HG02610 (cell line): Measurements from ENCODE around the gene C16orf54.
"Not testable (repeated sequence)": the region's sequence is repeated elsewhere in the genome, so short reads cannot be mapped to it uniquely, and the experiment has no call there.

Experiments used
- ATAC-seq: cut with Tn5 transposase; IDR thresholded peaks from one replicate; pipeline ENCODE4 v1.9.1; 2021; ENCODE audit warnings: mild to moderate bottlenecking, moderate library complexity; ENCODE audit not compliant: unreplicated experiment

The C16orf54 gene

DNA sequence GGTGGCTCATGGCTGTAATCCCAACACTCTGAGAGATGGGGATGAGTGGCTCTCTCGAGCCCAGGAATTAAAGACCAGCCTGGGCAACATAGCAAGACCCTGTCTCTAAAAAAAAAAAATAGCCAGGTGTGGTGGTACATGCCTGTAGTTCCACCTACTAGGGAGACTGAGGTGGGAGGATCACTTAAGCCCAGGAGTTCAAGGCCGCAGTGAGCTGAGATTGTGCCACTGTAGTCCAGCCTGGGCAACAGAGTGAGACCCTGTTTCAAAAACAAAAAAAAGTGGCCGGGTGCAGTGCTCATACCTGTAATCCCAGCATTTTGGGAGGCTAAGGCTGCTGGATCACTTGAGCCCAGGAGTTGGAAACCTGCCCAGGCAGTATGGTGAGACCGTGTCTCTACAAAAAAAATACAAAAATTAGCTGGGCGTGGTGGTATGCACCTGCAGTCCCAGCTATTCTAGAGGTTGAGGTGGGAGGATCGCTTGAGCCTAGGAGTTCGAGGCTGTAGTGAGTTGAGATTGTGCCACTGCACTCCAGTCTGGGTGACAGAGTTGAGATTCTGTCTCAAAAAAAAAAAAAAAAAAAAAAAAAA is 3.0 kb downstream of the C16orf54 start:
- ATAC-seq, result no peak

DNA sequence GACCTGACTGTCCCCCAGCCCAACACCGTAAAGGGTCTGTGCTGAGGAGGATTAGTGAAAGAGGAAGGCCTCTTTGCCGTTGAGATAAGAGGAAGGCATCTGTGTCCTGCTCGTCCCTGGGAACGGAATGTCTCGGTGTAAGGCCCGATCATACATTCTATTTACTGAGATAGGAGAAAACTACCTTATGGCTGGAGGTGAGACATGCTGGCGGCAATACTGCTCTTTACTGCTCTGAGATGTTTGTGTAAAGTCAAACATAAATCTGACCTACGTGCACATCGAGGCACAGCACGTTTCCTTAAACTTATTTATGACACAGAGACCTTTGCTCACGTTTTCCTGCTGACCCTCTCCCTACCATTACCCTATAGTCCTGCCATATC is 5.2 kb downstream of the C16orf54 start:
- not testable (repeated sequence) for ATAC-seq

DNA sequence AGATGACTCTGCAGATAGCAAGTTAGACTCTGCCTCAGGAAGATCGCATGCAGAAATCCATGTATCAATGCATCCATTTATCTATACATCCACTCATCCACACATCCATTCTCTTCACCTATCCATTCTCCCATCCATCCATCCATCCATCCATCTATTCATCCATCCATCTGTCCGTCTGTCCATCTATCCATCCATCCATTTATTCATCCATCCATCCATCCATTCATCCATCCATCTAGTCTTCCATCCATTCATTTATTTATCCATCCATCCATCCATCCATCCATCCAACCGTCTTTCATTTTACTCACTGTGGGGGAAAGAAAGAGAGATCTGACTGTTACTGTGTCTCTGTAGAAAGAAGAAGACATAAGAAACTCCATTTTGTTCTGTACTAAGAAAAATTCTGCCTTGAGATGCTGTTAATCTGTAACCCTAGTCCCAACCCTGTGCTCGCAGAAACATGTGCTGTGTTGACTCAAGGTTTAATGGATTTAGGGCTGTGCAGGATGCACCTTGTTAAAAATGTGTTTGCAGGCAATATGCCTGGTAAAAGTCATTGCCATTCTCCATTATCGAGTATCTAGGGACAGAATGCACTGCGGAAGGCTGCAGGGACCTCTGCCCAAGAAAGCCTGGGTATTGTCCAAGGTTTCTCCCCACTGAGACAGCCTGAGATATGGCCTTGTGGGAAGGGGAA is 5.7 kb downstream of the C16orf54 start:
- ATAC-seq, result not testable (repeated sequence)

DNA sequence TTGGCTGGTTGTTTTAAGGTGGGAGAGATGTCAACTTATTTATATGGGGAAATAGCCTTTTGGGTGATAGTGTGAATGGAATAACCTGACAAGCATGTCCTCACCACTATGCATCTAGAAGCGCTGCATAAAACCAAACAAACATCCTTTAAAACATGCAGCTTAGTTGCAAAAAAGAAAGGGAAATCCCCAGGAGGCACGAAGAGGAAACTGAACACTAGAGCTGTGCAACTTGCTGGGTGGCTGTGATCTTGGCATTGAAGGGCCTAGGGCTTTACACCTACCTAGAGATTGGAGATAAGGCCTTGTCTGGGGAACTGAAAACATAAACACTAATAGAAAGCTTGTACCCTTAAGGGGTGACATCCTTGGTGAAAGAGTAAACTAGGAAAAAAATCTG is 7.3 kb downstream of the C16orf54 start:
- ATAC-seq, result no peak

DNA sequence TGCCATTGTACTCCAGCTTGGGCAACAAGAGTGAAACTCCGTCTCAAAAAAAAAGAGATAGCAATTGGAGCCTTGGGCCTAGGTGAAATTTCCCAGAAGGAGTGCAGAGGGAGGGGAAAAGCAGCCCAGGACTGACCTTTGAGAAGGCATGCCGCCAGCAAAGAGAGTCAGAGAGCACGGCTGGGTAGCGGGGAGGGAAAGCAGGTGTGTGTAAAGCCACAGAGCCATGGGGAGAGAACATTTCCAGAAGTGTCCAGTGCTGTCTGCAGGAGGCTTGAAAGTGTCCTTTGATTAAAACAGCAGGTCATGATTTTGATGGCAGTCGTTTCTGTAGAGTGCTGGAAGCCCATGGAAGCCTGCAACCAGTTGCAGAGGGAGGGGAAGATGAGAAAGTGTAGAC is 8.1 kb downstream of the C16orf54 start:
- no peak for ATAC-seq

DNA sequence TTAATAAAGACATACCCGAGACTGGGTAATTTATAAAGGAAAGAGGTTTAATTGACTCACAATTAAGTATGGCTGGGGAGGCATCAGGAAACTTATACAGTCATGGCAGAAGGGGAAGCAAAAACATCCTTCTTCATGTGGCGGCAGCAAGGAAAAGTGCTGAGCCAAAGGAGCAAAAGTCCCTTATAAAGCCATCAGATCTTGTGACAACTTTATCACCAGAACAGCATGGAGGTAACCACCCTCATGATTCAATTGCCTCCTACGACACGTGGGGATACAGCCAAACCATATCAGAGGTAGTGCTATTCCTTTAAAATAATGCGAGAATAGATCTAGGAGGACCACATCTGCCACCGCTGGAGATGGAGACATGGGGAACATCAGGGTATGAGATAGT is 9.0 kb downstream of the C16orf54 start:
- no peak for ATAC-seq

DNA sequence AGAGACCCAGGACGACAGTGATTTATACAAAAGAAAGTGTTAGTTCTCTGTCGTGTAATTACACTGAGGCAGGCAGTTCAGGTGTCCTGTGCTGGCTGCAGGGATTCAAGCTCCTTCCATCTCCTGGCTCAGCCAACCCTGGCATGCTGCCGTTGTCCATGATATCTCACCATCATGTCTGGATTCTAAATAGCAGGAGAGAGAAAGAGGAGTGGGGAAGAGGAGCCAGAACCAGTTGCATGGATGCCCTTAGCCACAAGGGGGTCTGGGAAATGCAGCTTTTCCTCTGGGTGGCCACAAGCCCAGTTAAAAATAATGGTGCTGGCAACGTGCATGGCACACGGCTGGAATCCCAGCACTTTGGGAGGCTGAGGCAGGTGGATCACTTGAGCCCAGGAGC is 9.7 kb downstream of the C16orf54 start:
- no peak for ATAC-seq

DNA sequence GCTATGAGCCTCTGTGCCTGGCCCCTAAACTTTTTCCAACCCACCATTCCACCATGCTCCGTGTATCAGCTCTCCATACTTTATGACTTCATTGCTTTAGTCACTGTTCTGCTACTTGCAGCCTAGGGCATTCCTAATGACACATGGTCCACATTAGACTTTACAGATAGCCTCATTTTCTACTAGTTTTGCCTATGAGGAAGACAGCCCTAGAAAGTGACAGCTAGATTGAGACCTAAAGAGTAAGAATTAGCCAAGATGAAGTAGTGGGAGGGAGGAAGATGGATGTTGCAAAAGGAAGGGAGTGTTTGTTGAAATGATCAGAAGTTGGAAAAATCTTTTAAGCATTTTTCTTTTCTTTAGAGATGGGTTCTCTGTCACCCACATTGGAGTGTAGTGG is 11.0 kb downstream of the C16orf54 start:
- ATAC-seq, result no peak

DNA sequence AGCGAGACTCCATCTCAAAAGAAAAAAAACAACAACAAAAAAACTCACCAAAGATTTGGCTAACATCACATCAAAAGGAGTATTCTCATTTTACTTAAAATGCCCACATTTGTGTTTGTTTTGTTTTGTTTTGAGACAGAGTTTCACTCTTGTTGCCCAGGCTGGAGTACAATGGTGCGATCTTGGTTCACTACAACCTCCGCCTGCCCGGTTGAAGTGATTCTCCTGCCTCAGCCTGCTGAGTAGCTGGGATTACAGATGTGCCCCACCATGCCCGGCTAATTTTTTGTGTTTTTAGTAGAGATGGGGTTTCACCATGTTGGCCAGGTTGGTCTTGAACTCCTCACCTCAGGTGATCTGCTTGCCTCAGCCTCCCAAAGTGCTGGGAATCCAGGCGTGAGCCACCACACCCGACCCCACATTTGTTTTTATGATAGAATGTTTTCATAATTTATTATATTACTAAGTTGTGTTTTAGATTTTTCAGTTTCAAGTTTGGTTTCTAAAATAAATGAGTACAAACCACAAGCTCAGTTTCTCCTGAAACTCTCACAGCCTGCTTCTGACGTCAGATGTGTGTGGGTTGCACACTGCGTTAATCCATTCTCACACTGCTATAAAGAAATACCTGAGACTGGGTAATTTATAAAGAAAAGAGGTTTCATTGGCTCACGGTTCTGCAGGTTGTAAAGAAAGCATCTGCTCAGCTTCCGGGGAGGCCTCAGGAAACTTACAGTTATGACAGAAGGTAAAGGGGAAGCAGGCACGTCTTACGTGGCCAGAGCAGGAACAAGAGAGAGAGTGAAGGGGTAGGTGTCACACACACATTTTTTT is 13.8 kb downstream of the C16orf54 start:
- ATAC-seq, result peak; percentile 54

DNA sequence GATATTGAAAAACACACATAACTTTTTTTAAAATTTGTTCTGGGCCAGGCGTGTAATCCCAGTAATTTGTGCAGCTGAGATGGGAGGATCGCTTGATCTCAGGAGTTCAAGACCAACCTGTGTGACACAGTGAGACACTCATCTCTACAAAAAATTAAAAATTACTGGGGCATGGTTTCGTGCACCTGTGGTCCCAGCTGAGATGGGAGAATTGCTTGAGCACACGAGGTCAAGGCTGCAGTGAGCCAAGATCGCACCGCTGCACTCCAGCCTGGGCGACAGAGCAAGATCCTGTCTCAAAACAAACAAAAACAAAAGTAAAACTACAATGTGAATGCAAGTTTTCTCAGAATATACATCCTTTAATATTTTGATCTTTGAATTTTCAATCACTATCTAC is 15.1 kb downstream of the C16orf54 start:
- ATAC-seq, result no peak

DNA sequence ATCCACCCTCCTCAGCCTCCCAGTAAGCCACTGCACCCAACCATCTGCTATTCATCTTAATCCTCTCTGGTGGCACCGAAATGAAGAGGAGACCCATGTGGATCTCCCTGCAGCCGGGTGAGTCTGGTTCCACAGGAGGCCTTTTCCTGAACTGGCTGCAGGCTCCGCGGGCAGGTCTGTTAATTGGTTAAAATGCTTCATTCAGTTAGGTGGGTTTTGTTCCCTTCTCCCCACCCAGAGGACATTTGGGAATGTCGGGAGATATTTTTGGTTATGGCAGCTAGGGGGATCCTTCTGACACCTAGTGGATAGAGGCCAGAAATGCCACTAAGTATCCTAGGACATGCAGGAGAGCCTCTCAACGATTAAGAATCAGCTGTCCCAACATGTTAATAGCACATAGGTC is 16.7 kb downstream of the C16orf54 start:
- ATAC-seq, result no peak

DNA sequence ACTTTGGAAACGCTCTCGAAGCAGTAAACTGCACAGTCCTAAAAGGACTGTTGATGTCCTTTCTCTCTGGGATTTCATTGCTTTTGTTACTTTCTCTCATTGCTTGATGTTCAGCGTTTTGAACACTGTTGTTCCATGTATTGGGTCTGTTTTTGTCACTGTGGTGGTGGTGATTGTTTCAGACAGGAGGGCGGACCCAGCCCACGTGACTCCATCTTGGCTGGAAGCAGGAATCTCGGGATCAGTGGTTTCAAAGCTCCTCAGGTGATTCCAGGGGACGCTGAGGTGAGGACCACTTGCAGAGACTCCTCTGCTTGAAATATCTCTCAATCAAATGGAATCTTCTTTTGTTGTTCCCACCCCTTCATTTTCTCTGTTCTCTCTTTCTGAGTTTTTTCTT is 18.3 kb downstream of the C16orf54 start:
- ATAC-seq, result no peak

DNA sequence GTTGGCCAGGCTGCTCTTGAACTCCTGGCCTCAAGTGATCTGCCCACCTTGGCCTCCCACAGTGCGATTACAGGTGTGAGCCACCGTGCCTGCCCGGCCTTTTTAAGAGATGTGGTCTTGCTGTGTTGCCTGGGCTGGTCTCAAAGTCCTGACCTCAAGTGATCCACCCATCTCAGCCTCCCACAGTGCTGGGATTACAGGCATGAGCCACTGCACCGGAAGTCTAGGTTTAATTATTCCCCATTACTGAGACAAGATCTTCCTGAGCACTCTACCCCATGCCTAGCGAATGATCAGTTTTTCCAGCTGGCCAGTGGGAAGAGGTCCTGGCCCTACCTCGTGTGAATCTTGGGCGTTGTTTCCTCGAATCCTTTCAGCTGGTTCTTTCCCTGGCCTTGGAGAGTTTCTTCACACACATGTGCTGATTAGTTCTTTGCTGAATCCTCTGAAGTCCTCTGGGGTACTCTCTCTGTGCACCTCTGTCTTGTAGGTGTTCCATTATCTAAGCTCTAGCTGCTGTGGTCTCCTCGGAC is 18.9 kb downstream of the C16orf54 start:
- no peak for ATAC-seq

DNA sequence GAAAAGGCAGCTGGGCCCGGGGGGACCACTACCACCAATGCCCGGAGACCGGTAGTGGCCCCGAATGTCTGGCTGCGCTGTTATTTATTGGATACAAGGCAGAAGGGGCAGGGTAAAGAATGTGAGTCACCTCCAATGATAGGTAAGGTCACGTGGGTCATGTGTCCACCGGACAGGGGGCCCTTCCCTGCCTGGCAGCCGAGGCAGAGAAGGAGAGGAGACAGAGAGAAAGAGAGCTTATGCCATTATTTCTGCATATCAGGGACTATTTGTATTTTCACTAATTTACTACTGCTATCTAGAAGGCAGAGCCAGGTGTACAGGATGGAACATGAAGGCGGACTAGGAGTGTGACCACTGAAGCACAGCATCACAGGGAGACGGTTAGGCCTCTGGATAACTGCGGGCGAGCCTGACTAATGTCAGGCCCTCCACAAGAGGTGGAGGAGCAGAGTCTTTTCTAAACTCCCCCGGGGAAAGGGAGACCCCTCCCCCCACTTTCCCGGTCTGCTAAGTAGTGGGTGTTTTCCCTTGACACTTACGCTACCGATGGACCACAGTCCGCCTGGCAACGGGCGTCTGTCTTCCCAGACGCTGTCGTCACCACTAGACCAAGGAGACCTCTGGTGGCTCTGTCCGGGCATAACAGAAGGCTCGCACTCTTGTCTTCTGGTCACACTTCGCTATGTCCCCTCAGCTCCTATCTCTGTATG is 24.5 kb downstream of the C16orf54 start:
- not testable (repeated sequence) for ATAC-seq

DNA sequence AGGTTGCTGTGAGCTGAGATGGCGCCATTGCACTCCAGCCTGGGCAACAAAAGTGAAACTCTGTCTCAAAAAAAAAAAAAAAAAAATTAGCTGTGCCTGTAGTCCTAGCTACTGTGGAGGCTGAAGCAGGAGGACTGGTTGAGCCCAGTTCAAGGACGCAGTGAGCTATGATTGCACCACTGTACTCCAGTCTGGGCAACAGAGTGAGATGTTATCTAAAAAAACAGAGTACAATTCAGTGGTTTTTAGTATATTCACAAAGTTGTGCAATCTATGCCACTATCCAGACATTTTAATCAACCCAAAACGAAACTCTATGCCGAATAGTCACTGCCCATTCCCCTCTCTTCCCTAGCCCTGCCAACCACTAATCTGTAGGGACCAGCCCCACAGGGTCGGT is 25.1 kb downstream of the C16orf54 start:
- ATAC-seq, result no peak

DNA sequence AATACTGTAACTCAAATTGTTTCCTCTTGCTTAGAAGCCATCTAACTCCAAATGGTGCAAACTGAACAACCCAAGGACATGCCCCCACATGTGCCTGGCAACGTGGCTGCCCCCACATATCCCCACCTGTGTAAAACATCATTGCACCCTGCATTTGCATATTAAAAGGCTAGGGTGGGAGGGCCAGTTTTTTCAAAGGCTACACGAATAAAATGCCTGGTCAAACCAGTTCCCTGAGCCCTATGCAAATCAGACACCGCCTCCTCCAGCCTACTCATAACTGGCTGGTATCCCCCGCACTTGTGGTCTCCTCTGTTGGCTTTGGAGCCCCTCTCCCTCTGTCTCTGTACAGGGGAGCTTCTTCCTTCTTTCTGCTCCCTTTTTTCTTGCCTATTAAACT is 26.7 kb downstream of the C16orf54 start:
- ATAC-seq, result no peak

DNA sequence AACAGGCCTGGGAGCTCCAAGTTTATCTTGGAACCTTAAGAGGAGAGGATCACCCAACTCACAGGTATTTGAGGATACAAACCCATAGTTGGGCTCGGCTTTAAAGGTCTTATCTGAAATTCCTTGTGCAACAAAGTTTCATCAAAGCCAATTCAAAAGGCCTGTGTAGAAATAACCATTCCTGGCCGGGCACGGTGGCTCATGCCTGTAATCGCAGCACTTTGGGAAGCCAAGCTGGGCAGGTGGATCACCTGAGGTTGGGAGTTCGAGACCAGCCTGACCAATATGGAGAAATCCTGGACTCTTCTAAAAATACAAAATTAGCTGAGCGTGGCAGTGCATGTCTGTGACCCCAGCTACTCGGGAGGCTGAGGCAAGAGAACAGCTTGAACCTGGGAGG is 28.7 kb downstream of the C16orf54 start:
- ATAC-seq, result no peak

DNA sequence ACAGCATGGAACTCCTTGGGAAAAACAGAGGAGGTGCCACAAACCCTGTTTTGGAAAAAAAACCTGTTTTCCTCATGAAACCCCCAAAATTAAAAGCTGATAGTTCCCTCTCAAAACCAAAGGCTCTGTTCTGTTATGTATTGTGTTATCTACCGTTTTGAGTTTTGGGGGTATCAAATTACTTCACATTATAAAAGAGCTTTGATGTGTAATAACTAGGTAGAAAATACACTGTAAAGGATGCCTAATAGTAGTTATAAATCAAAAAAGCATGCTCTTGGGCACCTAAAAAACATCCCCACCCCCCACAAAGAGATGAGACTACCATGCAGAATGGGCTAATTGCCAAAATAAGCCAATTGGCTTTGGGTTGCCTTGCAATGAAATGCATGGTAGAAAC is 30.8 kb downstream of the C16orf54 start:
- no peak for ATAC-seq

DNA sequence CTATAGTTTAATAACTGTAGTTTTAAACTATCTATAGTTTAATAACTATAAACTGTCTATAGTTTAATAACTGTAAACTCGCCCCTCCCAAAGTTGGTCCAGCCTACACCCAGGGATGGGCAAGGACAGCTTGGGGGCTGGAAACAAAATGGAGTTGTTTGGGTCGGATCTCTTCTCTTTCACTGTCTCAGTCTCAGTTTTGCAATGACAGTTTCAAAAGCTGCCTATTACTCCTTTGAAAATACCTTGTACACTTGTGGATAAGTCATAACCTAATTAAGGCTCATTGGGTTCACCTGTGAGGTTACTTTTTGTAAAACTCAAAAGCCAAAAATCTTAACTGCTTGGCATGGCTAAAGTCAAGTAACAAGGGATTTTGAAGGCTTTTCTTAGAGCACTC is 31.4 kb downstream of the C16orf54 start:
- ATAC-seq, result no peak

DNA sequence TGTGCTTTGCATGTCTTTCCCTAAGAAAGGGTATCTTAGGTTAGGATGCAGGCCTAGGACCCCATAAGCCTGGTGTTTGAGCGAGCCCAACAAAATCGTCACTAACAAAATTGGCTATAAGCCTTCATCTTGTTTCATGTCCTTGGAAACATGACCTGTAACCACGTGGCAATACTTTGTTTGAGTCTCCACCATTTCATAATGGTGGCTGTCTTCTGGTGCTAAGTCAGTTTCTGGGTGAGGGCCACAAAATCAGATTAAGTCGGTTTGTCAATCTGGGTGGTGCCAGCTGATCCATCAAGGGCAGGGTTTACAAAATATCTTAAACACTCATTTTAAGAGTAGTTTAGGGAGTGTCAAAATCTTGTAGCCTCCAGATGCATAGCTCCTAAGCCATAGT is 33.0 kb downstream of the C16orf54 start:
- ATAC-seq, result no peak
